ENCODE measurements around the gene LTBP1.
"Not testable (repeated sequence)": the region's sequence is repeated elsewhere in the genome, so short reads cannot be mapped to it uniquely, and the experiment has no call there.

The LTBP1 gene

GRCh38 chr2:33441235-33441810 is 494.6 kb downstream of the LTBP1 start:
- Histone ChIP-seq H3K27me3 (ENCODE audit: control insufficient read depth, insufficient read depth, low read length) (no peaks in the 10 kb centered on the region), H3K4me3 (ENCODE audit: low read length) (no peak overlapping the region), H3K4me1 (ENCODE audit: control insufficient read depth, low read depth, low read length) (no peaks in the 10 kb centered on the region), H3K9me3 (ENCODE audit: control insufficient read depth, low read depth, low read length) (no peaks in the 10 kb centered on the region), H3K9ac (ENCODE audit: low read length) (no peak overlapping the region), H3K36me3 (ENCODE audit: control insufficient read depth, low read depth, low read length) (no peaks in the 10 kb centered on the region), H3K27ac (ENCODE audit: low read length) (no peak overlapping the region)

GRCh38 chr2:33442052-33442451 is 495.3 kb downstream of the LTBP1 start:
- H3K9me3 ChIP-seq (ENCODE audit: control insufficient read depth, low read depth, low read length); H3K27ac ChIP-seq (ENCODE audit: low read length); H3K4me1 ChIP-seq (ENCODE audit: control insufficient read depth, low read depth, low read length); H3K4me3 ChIP-seq (ENCODE audit: low read length); H3K9ac ChIP-seq (ENCODE audit: low read length); H3K36me3 ChIP-seq (ENCODE audit: control insufficient read depth, low read depth, low read length); H3K27me3 ChIP-seq (ENCODE audit: control insufficient read depth, insufficient read depth, low read length): not testable (repeated sequence)

GRCh38 chr2:33442528-33443079 is 495.9 kb downstream of the LTBP1 start:
- no peak overlapping the region for H3K9ac ChIP-seq (ENCODE audit: low read length)
- H3K4me1 ChIP-seq (ENCODE audit: control insufficient read depth, low read depth, low read length), result no peaks in the 10 kb centered on the region
- H3K9me3 ChIP-seq (ENCODE audit: control insufficient read depth, low read depth, low read length), result no peaks in the 10 kb centered on the region
- no peaks in the 10 kb centered on the region for H3K27me3 ChIP-seq (ENCODE audit: control insufficient read depth, insufficient read depth, low read length)
- H3K4me3 ChIP-seq (ENCODE audit: low read length), result no peak overlapping the region
- H3K36me3 ChIP-seq (ENCODE audit: control insufficient read depth, low read depth, low read length), result no peaks in the 10 kb centered on the region
- H3K27ac ChIP-seq (ENCODE audit: low read length), result no peak overlapping the region

GRCh38 chr2:33443274-33443829 is 496.6 kb downstream of the LTBP1 start:
- Histone ChIP-seq H3K27me3 (ENCODE audit: control insufficient read depth, insufficient read depth, low read length) (no peaks in the 10 kb centered on the region), H3K4me3 (ENCODE audit: low read length) (no peak overlapping the region), H3K36me3 (ENCODE audit: control insufficient read depth, low read depth, low read length) (no peaks in the 10 kb centered on the region), H3K9me3 (ENCODE audit: control insufficient read depth, low read depth, low read length) (no peaks in the 10 kb centered on the region), H3K27ac (ENCODE audit: low read length) (no peak overlapping the region), H3K4me1 (ENCODE audit: control insufficient read depth, low read depth, low read length) (no peaks in the 10 kb centered on the region), H3K9ac (ENCODE audit: low read length) (no peak overlapping the region)

GRCh38 chr2:33444967-33445366 is 498.2 kb downstream of the LTBP1 start:
- Histone ChIP-seq H3K4me1 (ENCODE audit: control insufficient read depth, low read depth, low read length) (no peaks in the 10 kb centered on the region), H3K27ac (ENCODE audit: low read length) (no peak overlapping the region), H3K36me3 (ENCODE audit: control insufficient read depth, low read depth, low read length) (no peaks in the 10 kb centered on the region), H3K4me3 (ENCODE audit: low read length) (no peak overlapping the region), H3K9ac (ENCODE audit: low read length) (no peak overlapping the region), H3K9me3 (ENCODE audit: control insufficient read depth, low read depth, low read length) (no peaks in the 10 kb centered on the region), H3K27me3 (ENCODE audit: control insufficient read depth, insufficient read depth, low read length) (no peaks in the 10 kb centered on the region)

- Histone ChIP-seq H3K4me1 (ENCODE audit: control insufficient read depth, low read depth, low read length) (no peaks in the 10 kb centered on the region), H3K27ac (ENCODE audit: low read length) (no peak overlapping the region), H3K9me3 (ENCODE audit: control insufficient read depth, low read depth, low read length) (no peaks in the 10 kb centered on the region), H3K27me3 (ENCODE audit: control insufficient read depth, insufficient read depth, low read length) (no peaks in the 10 kb centered on the region), H3K4me3 (ENCODE audit: low read length) (no peak overlapping the region), H3K9ac (ENCODE audit: low read length) (no peak overlapping the region), H3K36me3 (ENCODE audit: control insufficient read depth, low read depth, low read length) (no peaks in the 10 kb centered on the region)
These were observed 501.6 kb downstream of the LTBP1 start for GRCh38 chr2:33448220-33448899.
